ENCODE data around the gene PCMT1. TPM values are rescaled to one million over a fixed set of nuclear protein-coding genes. Genes with fewer than 3 reads are reported as not detected.

PCMT1 gene
- total RNA-seq, 5 donors from 2014 or later (not counting 1 experiment from before 2014, with no cell fraction given): 33.9 to 63.1 (median 53.1) TPM

DNA sequence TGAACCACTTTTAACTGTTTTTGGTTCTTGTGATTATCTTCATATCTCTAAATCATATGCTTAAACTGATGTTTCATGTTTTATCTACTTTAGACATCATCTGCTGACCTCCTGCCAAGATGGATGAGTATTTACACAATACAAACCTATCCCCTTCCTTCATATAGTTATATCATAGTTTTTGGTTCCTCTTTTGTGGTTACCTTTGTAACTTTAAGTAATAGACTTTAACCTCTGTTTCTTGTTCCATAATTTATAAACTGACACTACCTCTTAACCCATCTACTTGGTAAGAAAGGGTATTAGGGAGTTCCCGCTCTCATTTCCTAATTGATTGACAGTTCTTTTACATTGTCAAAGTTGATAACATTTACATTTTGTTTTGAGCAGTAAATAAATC is 11.9 kb downstream of the PCMT1 start:
- H3K27ac Mint-ChIP-seq: no peak overlapping the region

DNA sequence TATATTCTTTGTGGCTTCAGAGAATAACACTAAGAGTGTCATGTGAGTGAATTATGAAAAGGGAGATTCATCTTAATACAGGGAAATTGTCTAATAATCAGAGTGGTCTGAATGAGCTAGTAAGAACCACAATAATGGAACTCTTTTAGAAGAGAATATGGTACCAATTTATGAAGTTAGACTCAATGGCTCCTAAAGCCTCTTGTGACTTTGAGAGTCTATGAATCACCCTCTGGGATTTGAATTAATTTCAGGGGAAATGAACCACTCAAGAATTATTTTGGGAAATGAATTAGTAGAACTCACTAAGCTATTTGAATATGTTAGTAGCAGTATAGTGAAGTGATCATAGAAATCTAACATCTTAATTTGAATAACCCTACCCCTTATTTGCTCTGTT is 14.3 kb downstream of the PCMT1 start:
- Histone ChIP-seq H3K4me3 (ENCODE audit: control insufficient read depth in 1 of 2, extremely low read depth in 1 of 2, low read length in 1 of 2) (no peak overlapping the region), H3K27me3 (replicated peaks in 1 of 2; ENCODE audit: control insufficient read depth in 2 of 2, extremely low read depth in 1 of 2, insufficient read depth in 2 of 2, low read length in 1 of 2) (no peaks in the 10 kb centered on the region), H3K36me3 (ENCODE audit: control insufficient read depth in 2 of 2, extremely low read depth in 1 of 2, insufficient read depth in 1 of 2, low read length in 1 of 2) (peaks cover 0 to 21% of the 10 kb centered on the region in 2 donors), H3K4me1 (ENCODE audit: control insufficient read depth in 1 of 2, extremely low read depth in 1 of 2, insufficient read depth in 2 of 2, low read length in 2 of 2) (no peaks in the 10 kb centered on the region), H3K27ac (ENCODE audit: low read length) (no peak overlapping the region), H3K9me3 (no peaks in the 10 kb centered on the region)
- H3K9me3 Mint-ChIP-seq: peaks cover 0 to 4% (median 2%) of the 10 kb centered on the region in 3 donors
- no peak overlapping the region for H3K27ac Mint-ChIP-seq
- DNase-seq (no peak), ATAC-seq (replicated peaks in 1 of 4) (no peak)
- no peak overlapping the region for H3K4me3 Mint-ChIP-seq
- no peaks in the 10 kb centered on the region for H3K27me3 Mint-ChIP-seq
- peaks cover 21 to 31% (median 26%) of the 10 kb centered on the region in 3 donors for H3K4me1 Mint-ChIP-seq
- ChIA-PET CTCF (interaction anchor here in 1 of 2 donors (0.5 to 1.0 kb wide), 2 partner anchors 18 to 68 kb away, joined by 3 read pairs; no protein-coding TSS in a partner anchor), POLR2A (interaction anchor here (1.0 to 1.2 kb wide), 2 partner anchors 11 to 13 kb away, joined by 4 to 6 read pairs; no protein-coding TSS in a partner anchor)
- H3K36me3 Mint-ChIP-seq: peaks cover 29% of the 10 kb centered on the region

More for the DNA sequence above, 11.9 kb downstream of the PCMT1 start:
- ATAC-seq (replicated peaks in 1 of 4) (no peak), DNase-seq (no peak)
- no peaks in the 10 kb centered on the region for H3K9me3 ChIP-seq
- Mint-ChIP-seq H3K4me3 (no peak overlapping the region), H3K27me3 (no peaks in the 10 kb centered on the region), H3K4me1 (peaks cover 24 to 31% (median 26%) of the 10 kb centered on the region in 3 donors), H3K9me3 (peaks cover 0 to 4% (median 0%) of the 10 kb centered on the region in 3 donors), H3K36me3 (peaks cover 24% of the 10 kb centered on the region)
- no peaks in the 10 kb centered on the region for H3K27me3 ChIP-seq (replicated peaks in 1 of 2; ENCODE audit: control insufficient read depth in 2 of 2, extremely low read depth in 1 of 2, insufficient read depth in 2 of 2, low read length in 1 of 2)
- H3K36me3 ChIP-seq (ENCODE audit: control insufficient read depth in 2 of 2, extremely low read depth in 1 of 2, insufficient read depth in 1 of 2, low read length in 1 of 2): peaks cover 0 to 17% of the 10 kb centered on the region in 2 donors
- no peak overlapping the region for H3K27ac ChIP-seq (ENCODE audit: low read length)
- no CpG with 5 or more reads among the region's 1 CpG for WGBS (ENCODE audit: insufficient coverage)
- ChIA-PET CTCF (no interaction called here), POLR2A (interaction anchor here in 1 of 2 donors (0.5 to 0.7 kb wide), 3 partner anchors 27 to 460 kb away, joined by 3 to 5 read pairs (median 4); no protein-coding TSS in a partner anchor)
- no peak overlapping the region for H3K4me3 ChIP-seq (ENCODE audit: control insufficient read depth in 1 of 2, extremely low read depth in 1 of 2, low read length in 1 of 2)
- no peaks in the 10 kb centered on the region for H3K4me1 ChIP-seq (ENCODE audit: control insufficient read depth in 1 of 2, extremely low read depth in 1 of 2, insufficient read depth in 2 of 2, low read length in 2 of 2)

DNA sequence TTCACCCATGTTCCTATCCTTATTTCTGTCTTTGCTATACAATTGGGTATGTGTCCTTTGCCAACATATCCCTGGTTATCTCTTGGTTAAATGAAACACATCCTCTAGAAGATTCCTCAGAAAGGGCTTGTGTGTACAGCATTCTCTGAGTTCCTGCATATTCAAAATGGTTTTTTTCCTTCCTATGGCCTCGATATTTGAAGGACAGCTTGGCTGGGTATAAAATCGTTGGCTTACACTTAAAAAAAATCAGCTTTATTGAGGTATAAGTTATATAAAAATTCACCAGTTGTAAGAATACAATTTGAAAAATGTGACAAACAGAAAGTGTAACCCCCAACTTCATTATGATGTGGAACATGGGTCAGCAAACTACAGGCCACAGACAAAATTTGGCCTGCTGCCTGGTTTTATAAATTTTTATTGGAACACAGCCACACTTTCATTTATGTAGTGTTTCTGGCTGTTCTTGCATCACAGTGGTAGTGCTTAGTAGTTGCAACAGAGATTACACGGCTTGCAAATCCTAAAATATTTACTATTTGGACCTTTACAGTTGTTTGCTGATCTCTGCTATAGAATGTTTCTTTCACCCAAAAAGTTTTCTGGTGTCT is 16.7 kb downstream of the PCMT1 start:
- peaks cover 0 to 4% (median 2%) of the 10 kb centered on the region in 3 donors for H3K9me3 Mint-ChIP-seq
- no CpG with 5 or more reads among the region's 3 CpGs for WGBS (ENCODE audit: insufficient coverage)
- ChIA-PET POLR2A (interaction anchor here in 1 of 2 donors (0.7 kb wide), 1 partner anchor 319 kb away, joined by 5 read pairs; no protein-coding TSS in a partner anchor), CTCF (no interaction called here)
- Histone ChIP-seq H3K4me1 (ENCODE audit: control insufficient read depth in 1 of 2, extremely low read depth in 1 of 2, insufficient read depth in 2 of 2, low read length in 2 of 2) (no peaks in the 10 kb centered on the region), H3K27me3 (replicated peaks in 1 of 2; ENCODE audit: control insufficient read depth in 2 of 2, extremely low read depth in 1 of 2, insufficient read depth in 2 of 2, low read length in 1 of 2) (no peaks in the 10 kb centered on the region), H3K27ac (ENCODE audit: low read length) (no peak overlapping the region), H3K9me3 (no peaks in the 10 kb centered on the region), H3K4me3 (ENCODE audit: control insufficient read depth in 1 of 2, extremely low read depth in 1 of 2, low read length in 1 of 2) (no peak overlapping the region), H3K36me3 (ENCODE audit: control insufficient read depth in 2 of 2, extremely low read depth in 1 of 2, insufficient read depth in 1 of 2, low read length in 1 of 2) (peaks cover 0 to 16% of the 10 kb centered on the region in 2 donors)
- no peaks in the 10 kb centered on the region for H3K27me3 Mint-ChIP-seq
- no peak overlapping the region for H3K4me3 Mint-ChIP-seq
- no peak overlapping the region for H3K27ac Mint-ChIP-seq
- peaks cover 31% of the 10 kb centered on the region for H3K36me3 Mint-ChIP-seq
- peaks cover 15 to 26% (median 21%) of the 10 kb centered on the region in 3 donors for H3K4me1 Mint-ChIP-seq
- no peak for DNase-seq
- no peak for ATAC-seq (replicated peaks in 1 of 4)

DNA sequence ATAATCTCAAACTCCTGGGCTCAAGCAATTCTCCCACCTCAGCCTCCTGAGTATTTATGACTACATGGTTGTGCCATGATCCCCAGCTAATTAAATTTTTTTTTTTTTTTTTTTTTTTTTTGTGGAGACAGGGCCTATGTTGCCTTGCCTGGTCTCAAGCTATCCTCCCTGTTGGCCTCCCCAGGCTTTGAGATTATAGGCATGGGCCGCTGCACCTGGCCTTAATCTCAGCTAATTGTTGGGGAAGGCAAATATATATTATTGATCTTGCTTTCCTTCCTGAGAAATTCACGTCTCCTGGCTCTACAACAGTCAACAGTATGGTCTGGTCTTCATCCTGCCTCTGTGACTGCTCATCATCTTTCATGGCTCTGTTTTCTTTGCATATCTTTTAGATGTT is 20.1 kb downstream of the PCMT1 start:
- Mint-ChIP-seq H3K27me3 (no peaks in the 10 kb centered on the region), H3K4me1 (peaks cover 6 to 13% (median 11%) of the 10 kb centered on the region in 3 donors), H3K9me3 (peaks cover 0 to 4% (median 2%) of the 10 kb centered on the region in 3 donors), H3K27ac (no peak overlapping the region), H3K36me3 (peaks cover 32% of the 10 kb centered on the region), H3K4me3 (no peak overlapping the region)
- ATAC-seq (replicated peaks in 1 of 4): no peak
- Histone ChIP-seq H3K4me3 (ENCODE audit: control insufficient read depth in 1 of 2, extremely low read depth in 1 of 2, low read length in 1 of 2) (no peak overlapping the region), H3K4me1 (ENCODE audit: control insufficient read depth in 1 of 2, extremely low read depth in 1 of 2, insufficient read depth in 2 of 2, low read length in 2 of 2) (no peaks in the 10 kb centered on the region), H3K27me3 (replicated peaks in 1 of 2; ENCODE audit: control insufficient read depth in 2 of 2, extremely low read depth in 1 of 2, insufficient read depth in 2 of 2, low read length in 1 of 2) (no peaks in the 10 kb centered on the region), H3K27ac (ENCODE audit: low read length) (no peak overlapping the region), H3K36me3 (ENCODE audit: control insufficient read depth in 2 of 2, extremely low read depth in 1 of 2, insufficient read depth in 1 of 2, low read length in 1 of 2) (peaks cover 0 to 30% of the 10 kb centered on the region in 2 donors), H3K9me3 (no peaks in the 10 kb centered on the region)
- no CpG with 5 or more reads among the region's 2 CpGs for WGBS (ENCODE audit: insufficient coverage)
- ChIA-PET CTCF (interaction anchor here in 1 of 2 donors (0.7 kb wide), 1 partner anchor 35 kb away, joined by 6 read pairs; no protein-coding TSS in a partner anchor), POLR2A (interaction anchor here in 1 of 2 donors (0.6 to 0.7 kb wide), 2 partner anchors 14 to 31 kb away, joined by 4 to 10 read pairs; no protein-coding TSS in a partner anchor)
- no peak for DNase-seq

DNA sequence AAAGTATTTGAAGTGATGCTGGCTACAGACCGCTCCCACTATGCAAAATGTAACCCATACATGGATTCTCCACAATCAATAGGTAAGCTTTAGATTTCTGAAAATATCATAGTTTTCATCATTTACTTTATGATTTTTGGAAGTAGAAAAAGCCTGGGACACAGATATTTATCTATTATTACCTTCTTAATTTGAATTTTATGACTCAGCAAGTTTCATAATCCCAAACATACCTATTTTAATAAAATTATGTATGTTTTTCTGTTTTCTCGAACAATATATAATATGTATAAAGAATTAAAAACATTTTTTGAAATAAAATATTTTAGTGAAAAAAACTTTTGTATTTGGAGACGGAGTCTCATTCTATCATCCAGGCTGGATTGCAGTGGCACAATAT is 21.6 kb downstream of the PCMT1 start:
- DNase-seq: no peak
- Mint-ChIP-seq H3K4me1 (peaks cover 6 to 13% (median 9%) of the 10 kb centered on the region in 3 donors), H3K27me3 (no peaks in the 10 kb centered on the region), H3K4me3 (no peak overlapping the region), H3K27ac (no peak overlapping the region), H3K9me3 (peaks cover 0 to 2% (median under 1%) of the 10 kb centered on the region in 3 donors), H3K36me3 (peaks cover 31% of the 10 kb centered on the region)
- H3K4me1 ChIP-seq (ENCODE audit: control insufficient read depth in 1 of 2, extremely low read depth in 1 of 2, insufficient read depth in 2 of 2, low read length in 2 of 2): no peaks in the 10 kb centered on the region
- WGBS (ENCODE audit: insufficient coverage): 100% methylated on average over 1 of the region's 3 CpGs
- peaks cover 6 to 31% of the 10 kb centered on the region in 2 donors for H3K36me3 ChIP-seq (ENCODE audit: control insufficient read depth in 2 of 2, extremely low read depth in 1 of 2, insufficient read depth in 1 of 2, low read length in 1 of 2)
- ATAC-seq (replicated peaks in 1 of 4): no peak
- no peaks in the 10 kb centered on the region for H3K9me3 ChIP-seq
- H3K27me3 ChIP-seq (replicated peaks in 1 of 2; ENCODE audit: control insufficient read depth in 2 of 2, extremely low read depth in 1 of 2, insufficient read depth in 2 of 2, low read length in 1 of 2): no peaks in the 10 kb centered on the region
- ChIA-PET CTCF (interaction anchor here in 1 of 2 donors (0.5 kb wide), 1 partner anchor 288 kb away, joined by 3 read pairs; no protein-coding TSS in a partner anchor), POLR2A (interaction anchor here (0.7 to 0.8 kb wide), 2 partner anchors 20 to 999 kb away, joined by 3 to 6 read pairs; no protein-coding TSS in a partner anchor)
- H3K27ac ChIP-seq (ENCODE audit: low read length): no peak overlapping the region
- H3K4me3 ChIP-seq (ENCODE audit: control insufficient read depth in 1 of 2, extremely low read depth in 1 of 2, low read length in 1 of 2): no peak overlapping the region

DNA sequence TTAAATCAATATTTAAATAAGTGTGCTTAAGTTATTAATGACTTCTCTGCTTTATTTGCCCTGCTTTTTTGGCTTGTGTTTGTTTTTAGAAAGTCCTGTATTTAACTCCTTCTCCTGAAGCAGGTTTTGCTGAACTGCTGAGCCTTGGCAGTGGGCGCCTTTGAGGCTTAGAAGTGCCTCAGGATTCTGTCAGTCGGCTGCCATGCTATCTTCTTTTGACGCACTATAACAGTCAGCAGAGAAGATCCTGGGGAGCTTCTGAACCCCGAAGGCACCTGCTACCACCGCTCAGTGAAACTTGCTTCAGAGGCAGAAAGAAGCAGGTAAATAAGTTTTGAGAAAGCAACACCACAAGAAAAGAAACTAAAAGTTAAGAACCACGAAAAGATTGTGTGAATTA is 22.4 kb downstream of the PCMT1 start:
- Mint-ChIP-seq H3K4me3 (no peak overlapping the region), H3K27me3 (no peaks in the 10 kb centered on the region), H3K4me1 (peaks cover 6 to 11% (median 8%) of the 10 kb centered on the region in 3 donors), H3K9me3 (no peaks in the 10 kb centered on the region), H3K27ac (no peak overlapping the region), H3K36me3 (peaks cover 29% of the 10 kb centered on the region)
- Histone ChIP-seq H3K27ac (ENCODE audit: low read length) (no peak overlapping the region), H3K36me3 (ENCODE audit: control insufficient read depth in 2 of 2, extremely low read depth in 1 of 2, insufficient read depth in 1 of 2, low read length in 1 of 2) (peaks cover 7 to 25% of the 10 kb centered on the region in 2 donors), H3K27me3 (replicated peaks in 1 of 2; ENCODE audit: control insufficient read depth in 2 of 2, extremely low read depth in 1 of 2, insufficient read depth in 2 of 2, low read length in 1 of 2) (no peaks in the 10 kb centered on the region), H3K9me3 (no peaks in the 10 kb centered on the region), H3K4me3 (ENCODE audit: control insufficient read depth in 1 of 2, extremely low read depth in 1 of 2, low read length in 1 of 2) (no peak overlapping the region), H3K4me1 (ENCODE audit: control insufficient read depth in 1 of 2, extremely low read depth in 1 of 2, insufficient read depth in 2 of 2, low read length in 2 of 2) (no peaks in the 10 kb centered on the region)
- ATAC-seq (replicated peaks in 1 of 4) (no peak), DNase-seq (no peak)
- CTCF ChIA-PET: interaction anchor here in 1 of 2 donors (0.6 kb wide), 1 partner anchor 235 kb away, joined by 3 read pairs; no protein-coding TSS in a partner anchor
- 65% methylated on average over 3 of the region's 6 CpGs for WGBS (ENCODE audit: insufficient coverage)
- POLR2A ChIA-PET: interaction anchor here in 1 of 2 donors (0.8 kb wide), 1 partner anchor 998 kb away, joined by 3 read pairs; no protein-coding TSS in a partner anchor

Data from T-cell (primary cell).